ENCODE data around the gene KIF2A.

DNA sequence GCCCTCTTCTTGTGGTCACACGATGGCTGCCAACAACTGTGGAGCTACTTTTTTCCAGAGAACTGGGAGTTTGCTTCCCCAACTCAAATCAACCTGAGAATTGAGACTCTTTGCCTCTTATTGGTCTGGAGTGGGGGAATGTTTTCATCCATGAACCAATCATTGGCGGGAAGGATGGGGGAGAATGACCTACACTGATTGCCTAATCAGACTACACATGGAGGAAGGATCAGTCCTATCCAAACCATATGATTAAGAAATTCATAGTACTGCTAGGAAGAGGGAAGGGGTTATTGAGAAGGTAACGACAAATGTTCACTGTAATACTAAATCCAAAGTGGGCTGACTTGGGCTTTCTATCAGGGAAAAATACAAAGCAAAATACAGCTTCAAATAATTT, 7.9 kb upstream of the KIF2A start:
- TF ChIP-seq, protein P1, sequence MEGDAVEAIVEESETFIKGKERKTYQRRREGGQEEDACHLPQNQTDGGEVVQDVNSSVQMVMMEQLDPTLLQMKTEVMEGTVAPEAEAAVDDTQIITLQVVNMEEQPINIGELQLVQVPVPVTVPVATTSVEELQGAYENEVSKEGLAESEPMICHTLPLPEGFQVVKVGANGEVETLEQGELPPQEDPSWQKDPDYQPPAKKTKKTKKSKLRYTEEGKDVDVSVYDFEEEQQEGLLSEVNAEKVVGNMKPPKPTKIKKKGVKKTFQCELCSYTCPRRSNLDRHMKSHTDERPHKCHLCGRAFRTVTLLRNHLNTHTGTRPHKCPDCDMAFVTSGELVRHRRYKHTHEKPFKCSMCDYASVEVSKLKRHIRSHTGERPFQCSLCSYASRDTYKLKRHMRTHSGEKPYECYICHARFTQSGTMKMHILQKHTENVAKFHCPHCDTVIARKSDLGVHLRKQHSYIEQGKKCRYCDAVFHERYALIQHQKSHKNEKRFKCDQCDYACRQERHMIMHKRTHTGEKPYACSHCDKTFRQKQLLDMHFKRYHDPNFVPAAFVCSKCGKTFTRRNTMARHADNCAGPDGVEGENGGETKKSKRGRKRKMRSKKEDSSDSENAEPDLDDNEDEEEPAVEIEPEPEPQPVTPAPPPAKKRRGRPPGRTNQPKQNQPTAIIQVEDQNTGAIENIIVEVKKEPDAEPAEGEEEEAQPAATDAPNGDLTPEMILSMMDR (IDR thresholded peaks at IDR 0.05; ENCODE audit: low read length), result no peak
- TF ChIP-seq EZH2 (IDR thresholded peaks at IDR 0.05; ENCODE audit: borderline replicate concordance, low read length), result no peak

Data from OCI-LY1 (cell line).